NCI-H146 treated with DMSO at 0.1 percent for 48 hours (cell line): ENCODE data around the gene ACYP2.

ENCODE experiments used
- DNase-seq: peaks from one replicate; lab custom pipeline; 2025; ENCODE audit not compliant: unreplicated experiment; lab: John Stamatoyannopoulos, UW

Gene ACYP2

GRCh38 chr2:54212456-54212855 is 97.0 kb downstream of the ACYP2 start:
- DNase-seq, result no peak

- DNase-seq, result no peak
Observed at GRCh38 chr2:54213082-54213481, 97.7 kb downstream of the ACYP2 start.

GRCh38 chr2:54224997-54225396 is 109.6 kb downstream of the ACYP2 start:
- DNase-seq, result no peak

- DNase-seq, result no peak
Observed at GRCh38 chr2:54226260-54226659, 110.8 kb downstream of the ACYP2 start.

- no peak for DNase-seq
Observed at GRCh38 chr2:54227798-54228197, 112.4 kb downstream of the ACYP2 start.

- DNase-seq, result no peak
Observed at GRCh38 chr2:54228945-54229344, 113.5 kb downstream of the ACYP2 start.

- no peak for DNase-seq
Observed at GRCh38 chr2:54233832-54234649, 118.6 kb downstream of the ACYP2 start.

GRCh38 chr2:54237428-54237827 is 122.0 kb downstream of the ACYP2 start:
- no peak for DNase-seq

- DNase-seq, result no peak
Observed at GRCh38 chr2:54239427-54239826, 124.0 kb downstream of the ACYP2 start.

- no peak for DNase-seq
Observed at GRCh38 chr2:54240515-54241469, 125.4 kb downstream of the ACYP2 start.

- no peak for DNase-seq
Observed at GRCh38 chr2:54247115-54247514, 131.7 kb downstream of the ACYP2 start.

GRCh38 chr2:54249629-54250028 is 134.2 kb downstream of the ACYP2 start:
- no peak for DNase-seq

GRCh38 chr2:54254180-54254579 is 138.8 kb downstream of the ACYP2 start:
- DNase-seq, result no peak

GRCh38 chr2:54255230-54256090 is 140.0 kb downstream of the ACYP2 start:
- no peak for DNase-seq

GRCh38 chr2:54256091-54256694 is 140.8 kb downstream of the ACYP2 start, which contains the start of gene TSPYL6:
TSS of gene TSPYL6 (minus strand) at chr2:54256229. CDS start at chr2:54256151, 78 bp downstream.
- DNase-seq, result no peak

GRCh38 chr2:54258166-54258565 is 142.8 kb downstream of the ACYP2 start:
- DNase-seq, result no peak

- no peak for DNase-seq
Observed at GRCh38 chr2:54259413-54260240, 144.2 kb downstream of the ACYP2 start.

- DNase-seq, result no peak
Observed at GRCh38 chr2:54260241-54260595, 144.8 kb downstream of the ACYP2 start.

GRCh38 chr2:54261537-54261936 is 146.1 kb downstream of the ACYP2 start:
- DNase-seq, result no peak
